Natural killer cell (primary cell): ENCODE data around the gene GNLY. TPM values are rescaled to one million over a fixed set of nuclear protein-coding genes. Genes with fewer than 3 reads are reported as not detected.

Source experiments
- ATAC-seq, 3 donors: fragments of 150-1000 bp in 2 of 3; fragments of 200-7000 bp in 1 of 3; cut with Tn5 transposase; 1 replicate in 1 of 3; 2 replicates in 2 of 3; pipeline ENCODE4 v1.10.0; 2021; ENCODE audit warnings: mild to moderate bottlenecking in 2 of 3, moderate library complexity in 2 of 3
- DNase-seq, 2 donors: peaks; one replicate each; pipeline versions ENCODE4 v3.0.0 to v3.0.0-alpha.2; 2013 to 2021; ENCODE audit warnings: mixed read lengths in 1 of 2
- H3K27ac ChIP-seq: one replicate; pipeline ENCODE4 v1.5.1; 2013; ENCODE audit warnings: mild to moderate bottlenecking, low read length
- H3K27me3 ChIP-seq: one replicate; pipeline ENCODE4 v1.6.1; 2013; ENCODE audit warnings: low read length; ENCODE audit not compliant: control insufficient read depth, insufficient read depth
- H3K36me3 ChIP-seq: one replicate; pipeline ENCODE4 v1.6.1; 2013; ENCODE audit warnings: low read length; ENCODE audit not compliant: control insufficient read depth, insufficient read depth
- H3K4me1 ChIP-seq: one replicate; pipeline ENCODE4 v1.6.1; 2013; ENCODE audit warnings: low read length; ENCODE audit not compliant: control insufficient read depth, insufficient read depth
- H3K4me3 ChIP-seq: one replicate; pipeline ENCODE4 v1.5.1; 2013; ENCODE audit warnings: low read length
- H3K9me3 ChIP-seq: one replicate; pipeline ENCODE4 v1.6.1; 2013; ENCODE audit warnings: low read length; ENCODE audit not compliant: control insufficient read depth, insufficient read depth
- H3K27ac Mint-ChIP-seq, 2 donors: one replicate each; pipeline ENCODE4 v1.8.0; 2022; ENCODE audit warnings: mild to moderate bottlenecking in 2 of 2, mixed read lengths in 2 of 2, moderate library complexity in 1 of 2
- H3K27me3 Mint-ChIP-seq, 2 donors: one replicate each; pipeline ENCODE4 v1.8.0; 2022; ENCODE audit warnings: low read depth in 2 of 2, mixed read lengths in 2 of 2
- H3K36me3 Mint-ChIP-seq: one replicate; pipeline ENCODE4 v1.8.0; 2022; ENCODE audit warnings: mixed read lengths
- H3K4me1 Mint-ChIP-seq, 2 donors: one replicate each; pipeline ENCODE4 v1.8.0; 2022; ENCODE audit warnings: mixed read lengths in 2 of 2
- H3K4me3 Mint-ChIP-seq: one replicate; pipeline ENCODE4 v1.8.0; 2022; ENCODE audit warnings: mild to moderate bottlenecking, moderate library complexity, mixed read lengths
- H3K9me3 Mint-ChIP-seq, 2 donors: one replicate each; pipeline ENCODE4 v1.8.0; 2022; ENCODE audit warnings: mixed read lengths in 2 of 2
- CTCF ChIP-seq: fragments of 200-600 bp; IDR thresholded peaks from one replicate; pipeline ENCODE4 v1.8.0; 2022; ENCODE audit warnings: antibody characterized with exemption
- WGBS: methylation state at CpG from one replicate; pipeline ENCODE4 v1.1.7; 2013; ENCODE audit warnings: missing lambda C conversion rate; ENCODE audit not compliant: insufficient coverage; 5-methylcytosine and 5-hydroxymethylcytosine counted together
- intact Hi-C: fragments of 100-400 bp; cut with micrococcal nuclease; formaldehyde crosslinking; loops from one replicate; pipeline ENCODE4 v1.14.2; 2022
- total RNA-seq, 4 donors: library from RNA; stranded (reverse); fragments of 120-200 nt in 1 of 4; gene quantifications; one replicate each; pipeline versions ENCODE4 v1.2.3 to v1.2.4, GENCODE V29; 2013 to 2022

The GNLY gene
- 1,000 to 10,000 TPM; 4,938 to 8,199 (median 6,542) TPM for total RNA-seq
- total RNA-seq (2013), result 3,561 TPM

DNA sequence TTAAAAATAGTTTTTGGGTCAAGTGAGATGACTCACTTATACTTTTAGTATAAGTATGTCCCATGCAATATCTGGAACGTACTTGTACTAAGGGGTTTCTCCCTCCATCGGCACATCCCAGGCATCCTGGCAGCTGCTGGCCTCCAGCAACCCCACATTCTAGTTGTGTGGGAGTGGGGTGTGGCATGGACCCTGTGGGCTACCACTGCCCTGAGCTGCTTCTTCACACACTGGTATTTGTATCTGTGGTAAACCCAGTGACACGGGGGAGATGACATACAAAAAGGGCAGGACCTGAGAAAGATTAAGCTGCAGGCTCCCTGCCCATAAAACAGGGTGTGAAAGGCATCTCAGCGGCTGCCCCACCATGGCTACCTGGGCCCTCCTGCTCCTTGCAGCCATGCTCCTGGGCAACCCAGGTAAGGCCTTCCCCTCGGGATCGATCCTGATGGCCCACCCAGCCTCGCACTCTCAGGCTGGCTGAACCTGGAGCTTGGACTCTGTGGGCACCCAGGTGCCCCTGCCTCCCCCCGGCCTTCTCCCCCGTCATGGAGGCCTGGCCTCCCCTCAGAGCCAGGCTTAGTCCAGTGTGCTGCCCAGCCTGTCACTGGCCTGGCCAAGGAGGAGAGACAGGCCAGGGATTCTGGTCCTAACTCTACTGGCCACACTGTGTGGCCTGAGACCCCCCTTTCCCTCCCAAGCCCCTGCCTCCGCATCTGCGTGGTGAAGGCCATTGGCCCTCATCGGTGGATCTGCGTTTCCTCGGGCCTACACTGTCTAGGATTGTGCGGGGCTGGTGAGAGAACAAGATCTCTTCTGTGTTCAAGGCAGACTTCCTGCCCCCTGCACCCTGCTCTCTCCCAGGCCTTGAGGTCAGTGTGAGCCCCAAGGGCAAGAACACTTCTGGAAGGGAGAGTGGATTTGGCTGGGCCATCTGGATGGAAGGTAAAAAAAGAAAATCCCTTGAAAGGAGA is at the start of gene GNLY:
Gene GNLY, plus strand, starts transcription at position 307 of the 974 bp plus-strand sequence. Its CDS starts 61 bp downstream, at position 368.
- WGBS, result 43% methylated on average over 14 of the region's 15 CpGs
- Mint-ChIP-seq H3K4me3 (peak within 1 kb of the TSS; percentile 97), H3K36me3 (peaks cover 11% of the 10 kb centered on the region), H3K27ac (peak within 1 kb of the TSS; percentile 95 to 96), H3K27me3 (no peaks in the 10 kb centered on the region), H3K4me1 (peaks cover 74 to 80% of the 10 kb centered on the region in 2 donors), H3K9me3 (no peaks in the 10 kb centered on the region)
- Histone ChIP-seq H3K4me3 (peak within 1 kb of the TSS; percentile 76), H3K36me3 (peaks cover 47% of the 10 kb centered on the region), H3K27ac (peak within 1 kb of the TSS; percentile 85), H3K9me3 (no peaks in the 10 kb centered on the region), H3K4me1 (peaks cover 67% of the 10 kb centered on the region), H3K27me3 (no peaks in the 10 kb centered on the region)
- DNase-seq (peak; percentile 53 to 77), ATAC-seq (peak; percentile 57 to 87 (median 79))
- intact Hi-C loops, result loop anchor here (1.0 to 5.0 kb wide), 5 partner anchors 9 to 343 kb away; partner anchors contain the start of gene ST3GAL5
- TF ChIP-seq CTCF, result no peak

GRCh38 chr2:85644909-85645308 is 49.2 kb upstream of the GNLY start:
- no peaks in the 10 kb centered on the region for H3K27me3 Mint-ChIP-seq
- no peak for TF ChIP-seq CTCF
- Histone ChIP-seq H3K27me3 (no peaks in the 10 kb centered on the region), H3K4me1 (peaks cover 10% of the 10 kb centered on the region), H3K9me3 (no peaks in the 10 kb centered on the region), H3K4me3 (no peak overlapping the region), H3K36me3 (peaks cover 91% of the 10 kb centered on the region), H3K27ac (no peak overlapping the region)
- no peaks in the 10 kb centered on the region for H3K4me1 Mint-ChIP-seq
- no peaks in the 10 kb centered on the region for H3K9me3 Mint-ChIP-seq
- no peak for DNase-seq
- intact Hi-C loops, result no loop called here
- H3K4me3 Mint-ChIP-seq, result no peak overlapping the region
- ATAC-seq, result no peak
- H3K27ac Mint-ChIP-seq, result no peak overlapping the region
- WGBS, result 95% methylated on average over 8 of the region's 8 CpGs
- peaks cover 34% of the 10 kb centered on the region for H3K36me3 Mint-ChIP-seq

DNA sequence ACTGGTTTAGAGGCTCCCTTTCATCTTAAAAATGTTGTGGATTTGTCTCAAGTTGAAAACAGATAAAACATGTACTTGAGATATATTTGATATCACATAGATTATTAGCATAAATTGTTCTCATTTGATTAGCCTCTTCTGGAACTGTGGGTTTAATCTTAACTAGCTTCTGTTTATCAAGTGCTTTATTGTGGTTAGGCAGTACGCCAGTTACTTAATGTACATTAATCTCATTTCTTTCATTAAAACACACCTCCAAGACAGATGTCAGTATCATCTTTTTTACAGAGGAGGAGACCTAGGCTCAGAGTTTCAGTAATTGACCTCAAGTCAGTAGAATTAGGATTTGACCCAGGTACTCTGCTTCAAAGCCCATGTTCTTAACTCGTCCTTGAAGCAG is 48.0 kb upstream of the GNLY start:
- Mint-ChIP-seq H3K4me1 (no peaks in the 10 kb centered on the region), H3K4me3 (no peak overlapping the region), H3K9me3 (no peaks in the 10 kb centered on the region), H3K27ac (no peak overlapping the region), H3K27me3 (no peaks in the 10 kb centered on the region), H3K36me3 (peaks cover 27% of the 10 kb centered on the region)
- intact Hi-C loops, result no loop called here
- 100% methylated on average over 2 of the region's 2 CpGs for WGBS
- DNase-seq, result no peak
- Histone ChIP-seq H3K27ac (no peak overlapping the region), H3K4me1 (peaks cover 10% of the 10 kb centered on the region), H3K36me3 (peaks cover 85% of the 10 kb centered on the region), H3K27me3 (no peaks in the 10 kb centered on the region), H3K4me3 (no peak overlapping the region), H3K9me3 (no peaks in the 10 kb centered on the region)
- TF ChIP-seq CTCF, result no peak
- ATAC-seq, result no peak
